ENCODE measurements around the gene RNF130. TPM values are rescaled to one million over a fixed set of nuclear protein-coding genes. Genes with fewer than 3 reads are reported as not detected.

RNF130 gene
- total RNA-seq, 4 donors from 2014 or later = 84.7 to 105 (median 98.5) TPM

- TF ChIP-seq POLR2AphosphoS5 (IDR thresholded peaks at IDR 0.05) = no peak
- no peak for TF ChIP-seq POLR2A (IDR thresholded peaks at IDR 0.05)
- no peak for TF ChIP-seq EP300 (IDR thresholded peaks at IDR 0.05)
- no peak for TF ChIP-seq CTCF (IDR thresholded peaks at IDR 0.05)
- Histone ChIP-seq H3K36me3 (peaks cover 0 to 73% of the 10 kb centered on the region in 2 donors), H3K9me3 (no peaks in the 10 kb centered on the region), H3K4me1 (no peaks in the 10 kb centered on the region), H3K27ac (no peak overlapping the region), H3K27me3 (no peaks in the 10 kb centered on the region), H3K4me3 (no peak overlapping the region)
- WGBS, 2 donors (ENCODE audit: low coverage in 1 of 2) = 88 to 100% methylated on average over 1 to 4 of the region's 4 CpGs
- no peak for ATAC-seq
Measured at GRCh38 chr5:179978792-179979191, 92.8 kb downstream of the RNF130 start.

- H3K27me3 ChIP-seq = no peaks in the 10 kb centered on the region
- peaks cover 0 to 12% (median 0%) of the 10 kb centered on the region in 3 donors for H3K4me1 ChIP-seq
- H3K27ac ChIP-seq = no peak overlapping the region
- no peaks in the 10 kb centered on the region for H3K9me3 ChIP-seq
- no peak for ATAC-seq
- H3K36me3 ChIP-seq = peaks cover 0 to 75% of the 10 kb centered on the region in 2 donors
- no peak overlapping the region for H3K4me3 ChIP-seq
- TF ChIP-seq EP300 (IDR thresholded peaks at IDR 0.05) (no peak), POLR2A (IDR thresholded peaks at IDR 0.05) (no peak), POLR2AphosphoS5 (IDR thresholded peaks at IDR 0.05) (no peak), CTCF (IDR thresholded peaks at IDR 0.05) (no peak)
- 76 to 91% methylated on average over 4 to 6 of the region's 13 CpGs for WGBS, 2 donors (ENCODE audit: low coverage in 1 of 2)
Measured at GRCh38 chr5:179975713-179976134, 95.8 kb downstream of the RNF130 start.

- WGBS, 2 donors (ENCODE audit: low coverage in 1 of 2) = 73% methylated on average over 15 of the region's 25 CpGs; no CpG with 5 or more reads in 1 of the 2 donors
- Histone ChIP-seq H3K4me1 (peaks cover 0 to 18% (median 0%) of the 10 kb centered on the region in 3 donors), H3K9me3 (no peaks in the 10 kb centered on the region), H3K36me3 (peaks cover 0 to 71% of the 10 kb centered on the region in 2 donors), H3K27me3 (no peaks in the 10 kb centered on the region), H3K27ac (no peak overlapping the region), H3K4me3 (no peak overlapping the region)
- TF ChIP-seq POLR2AphosphoS5 (IDR thresholded peaks at IDR 0.05) (no peak), CTCF (IDR thresholded peaks at IDR 0.05) (peak in 1 of 4 experiments; percentile 34)
- ATAC-seq = peak; percentile 39
Measured at GRCh38 chr5:179974946-179975712, 96.4 kb downstream of the RNF130 start.

DNA sequence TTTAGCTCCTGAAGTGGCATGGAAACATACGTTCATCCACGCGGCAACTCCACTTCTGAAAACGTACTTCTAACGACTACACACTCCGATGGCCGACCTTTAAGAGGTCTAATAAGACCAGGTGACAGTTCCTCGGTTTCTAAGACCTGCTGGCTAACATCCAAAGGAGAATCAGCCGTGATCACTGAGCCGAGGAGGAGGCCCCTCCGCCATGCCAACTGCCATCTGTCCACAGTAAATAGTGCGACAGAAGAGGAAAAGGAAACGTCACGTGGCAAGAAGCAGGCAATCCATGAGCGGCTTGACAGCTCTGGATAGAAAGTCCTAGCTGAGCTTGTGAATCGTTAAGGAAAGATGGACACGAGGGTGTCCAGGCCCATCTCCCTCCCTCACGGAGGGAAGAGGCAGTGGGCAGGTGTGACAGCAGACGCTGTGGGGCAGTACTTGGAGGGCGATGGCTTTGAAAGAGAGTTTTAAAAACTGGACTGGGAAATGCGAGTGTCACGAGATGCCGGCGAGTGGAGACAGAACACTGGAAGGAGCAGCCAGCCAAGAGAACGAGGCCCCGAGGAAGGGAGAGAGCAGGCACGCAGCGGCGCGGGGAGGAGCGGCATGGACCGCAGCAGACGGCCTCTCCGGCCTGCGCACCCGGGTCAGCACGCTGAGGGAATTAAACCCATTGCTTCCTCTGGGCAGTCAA, 97.2 kb downstream of the RNF130 start:
- 90 to 100% methylated on average over 7 to 34 of the region's 37 CpGs for WGBS, 2 donors (ENCODE audit: low coverage in 1 of 2)
- Histone ChIP-seq H3K27ac (no peak overlapping the region), H3K4me3 (no peak overlapping the region), H3K27me3 (no peaks in the 10 kb centered on the region), H3K9me3 (no peaks in the 10 kb centered on the region), H3K36me3 (peaks cover 0 to 71% of the 10 kb centered on the region in 2 donors), H3K4me1 (peaks cover 0 to 21% (median 0%) of the 10 kb centered on the region in 3 donors)
- TF ChIP-seq POLR2AphosphoS5 (IDR thresholded peaks at IDR 0.05) = no peak
- TF ChIP-seq EP300 (IDR thresholded peaks at IDR 0.05) = no peak
- no peak for TF ChIP-seq CTCF (IDR thresholded peaks at IDR 0.05)
- TF ChIP-seq POLR2A (IDR thresholded peaks at IDR 0.05) = no peak
- no peak for ATAC-seq
